Measurements from ENCODE around the gene IGSF23. TPM values are rescaled to one million over a fixed set of nuclear protein-coding genes. Genes with fewer than 3 reads are reported as not detected.

The IGSF23 gene
- total and polyA plus RNA-seq, 2 of the 13 experiments (the other 11 are each of a cell fraction or from before 2014, with no cell fraction given), result 2.3 to 8.8 TPM

DNA sequence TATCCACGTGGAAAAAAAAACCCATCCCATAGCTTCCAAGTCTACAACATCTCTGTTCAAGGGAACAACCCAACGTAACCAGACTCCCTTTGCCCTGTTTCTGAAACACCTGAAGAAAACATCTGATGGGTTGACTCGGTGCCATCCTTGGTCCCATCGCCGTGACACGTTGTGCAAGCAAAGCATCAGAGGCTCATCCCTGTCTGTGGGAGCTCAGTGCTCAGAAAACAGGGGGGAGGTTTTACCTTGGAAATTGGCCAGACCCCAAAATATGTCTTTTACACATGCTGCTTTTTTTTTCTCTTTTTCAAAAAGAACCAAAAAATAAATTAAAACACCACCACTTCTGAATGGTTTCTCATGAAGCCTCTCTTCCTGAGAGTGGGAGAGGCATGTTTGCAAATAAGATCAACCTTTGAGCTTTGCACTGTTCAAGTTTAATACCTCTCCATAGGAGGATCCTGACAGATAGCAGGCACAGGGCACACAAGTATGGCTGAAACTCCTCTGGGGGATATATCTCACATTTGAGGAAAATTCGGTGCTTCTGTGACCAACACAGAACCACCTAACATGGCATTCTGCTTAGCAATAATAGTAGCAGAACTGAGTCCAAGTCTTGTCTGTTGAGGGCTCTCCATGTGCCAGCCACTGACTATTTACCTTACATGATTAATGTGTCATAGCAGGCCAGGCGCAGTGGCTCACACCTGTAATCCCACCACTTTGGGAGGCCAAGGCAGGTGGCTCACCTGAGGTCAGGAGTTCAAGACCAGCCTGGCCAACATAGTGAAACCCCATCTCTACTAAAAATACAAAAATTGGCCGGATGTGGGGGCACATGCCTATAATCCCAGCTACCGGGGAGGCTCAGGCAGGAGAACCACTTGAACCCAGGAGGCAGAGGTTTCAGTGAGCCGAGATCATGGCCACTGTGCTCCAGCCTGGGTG, 23.4 kb downstream of the IGSF23 start (continued):
- TF ChIP-seq, protein P1, sequence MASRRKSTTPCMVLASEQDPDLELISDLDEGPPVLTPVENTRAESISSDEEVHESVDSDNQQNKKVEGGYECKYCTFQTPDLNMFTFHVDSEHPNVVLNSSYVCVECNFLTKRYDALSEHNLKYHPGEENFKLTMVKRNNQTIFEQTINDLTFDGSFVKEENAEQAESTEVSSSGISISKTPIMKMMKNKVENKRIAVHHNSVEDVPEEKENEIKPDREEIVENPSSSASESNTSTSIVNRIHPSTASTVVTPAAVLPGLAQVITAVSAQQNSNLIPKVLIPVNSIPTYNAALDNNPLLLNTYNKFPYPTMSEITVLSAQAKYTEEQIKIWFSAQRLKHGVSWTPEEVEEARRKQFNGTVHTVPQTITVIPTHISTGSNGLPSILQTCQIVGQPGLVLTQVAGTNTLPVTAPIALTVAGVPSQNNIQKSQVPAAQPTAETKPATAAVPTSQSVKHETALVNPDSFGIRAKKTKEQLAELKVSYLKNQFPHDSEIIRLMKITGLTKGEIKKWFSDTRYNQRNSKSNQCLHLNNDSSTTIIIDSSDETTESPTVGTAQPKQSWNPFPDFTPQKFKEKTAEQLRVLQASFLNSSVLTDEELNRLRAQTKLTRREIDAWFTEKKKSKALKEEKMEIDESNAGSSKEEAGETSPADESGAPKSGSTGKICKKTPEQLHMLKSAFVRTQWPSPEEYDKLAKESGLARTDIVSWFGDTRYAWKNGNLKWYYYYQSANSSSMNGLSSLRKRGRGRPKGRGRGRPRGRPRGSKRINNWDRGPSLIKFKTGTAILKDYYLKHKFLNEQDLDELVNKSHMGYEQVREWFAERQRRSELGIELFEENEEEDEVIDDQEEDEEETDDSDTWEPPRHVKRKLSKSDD (CRISPR knock-in tag; IDR thresholded peaks at IDR 0.05; ENCODE audit: low read depth), result no peak
- TF ChIP-seq, protein P2, sequence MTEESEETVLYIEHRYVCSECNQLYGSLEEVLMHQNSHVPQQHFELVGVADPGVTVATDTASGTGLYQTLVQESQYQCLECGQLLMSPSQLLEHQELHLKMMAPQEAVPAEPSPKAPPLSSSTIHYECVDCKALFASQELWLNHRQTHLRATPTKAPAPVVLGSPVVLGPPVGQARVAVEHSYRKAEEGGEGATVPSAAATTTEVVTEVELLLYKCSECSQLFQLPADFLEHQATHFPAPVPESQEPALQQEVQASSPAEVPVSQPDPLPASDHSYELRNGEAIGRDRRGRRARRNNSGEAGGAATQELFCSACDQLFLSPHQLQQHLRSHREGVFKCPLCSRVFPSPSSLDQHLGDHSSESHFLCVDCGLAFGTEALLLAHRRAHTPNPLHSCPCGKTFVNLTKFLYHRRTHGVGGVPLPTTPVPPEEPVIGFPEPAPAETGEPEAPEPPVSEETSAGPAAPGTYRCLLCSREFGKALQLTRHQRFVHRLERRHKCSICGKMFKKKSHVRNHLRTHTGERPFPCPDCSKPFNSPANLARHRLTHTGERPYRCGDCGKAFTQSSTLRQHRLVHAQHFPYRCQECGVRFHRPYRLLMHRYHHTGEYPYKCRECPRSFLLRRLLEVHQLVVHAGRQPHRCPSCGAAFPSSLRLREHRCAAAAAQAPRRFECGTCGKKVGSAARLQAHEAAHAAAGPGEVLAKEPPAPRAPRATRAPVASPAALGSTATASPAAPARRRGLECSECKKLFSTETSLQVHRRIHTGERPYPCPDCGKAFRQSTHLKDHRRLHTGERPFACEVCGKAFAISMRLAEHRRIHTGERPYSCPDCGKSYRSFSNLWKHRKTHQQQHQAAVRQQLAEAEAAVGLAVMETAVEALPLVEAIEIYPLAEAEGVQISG (CRISPR knock-in tag; IDR thresholded peaks at IDR 0.05), result peak; percentile 12; the same call in 1 of the 2 replicates
- no peak for TF ChIP-seq FOXA1 (IDR thresholded peaks at IDR 0.05)
- TF ChIP-seq FOXA1 (CRISPR knock-in tag; IDR thresholded peaks at IDR 0.05), result peak; percentile 29; the same call in 1 of the 2 replicates
- peak; percentile 20 for TF ChIP-seq YY1 (IDR thresholded peaks at IDR 0.05; ENCODE audit: insufficient read depth, insufficient replicate concordance, low read depth, low read length)
- TF ChIP-seq MTA1 (CRISPR knock-in tag; IDR thresholded peaks at IDR 0.05; ENCODE audit: borderline replicate concordance), result no peak
- peak; percentile 47; the same call in 1 of the 2 replicates for TF ChIP-seq TBX2 (CRISPR knock-in tag; IDR thresholded peaks at IDR 0.05; ENCODE audit: borderline replicate concordance)
- TF ChIP-seq, protein P3, sequence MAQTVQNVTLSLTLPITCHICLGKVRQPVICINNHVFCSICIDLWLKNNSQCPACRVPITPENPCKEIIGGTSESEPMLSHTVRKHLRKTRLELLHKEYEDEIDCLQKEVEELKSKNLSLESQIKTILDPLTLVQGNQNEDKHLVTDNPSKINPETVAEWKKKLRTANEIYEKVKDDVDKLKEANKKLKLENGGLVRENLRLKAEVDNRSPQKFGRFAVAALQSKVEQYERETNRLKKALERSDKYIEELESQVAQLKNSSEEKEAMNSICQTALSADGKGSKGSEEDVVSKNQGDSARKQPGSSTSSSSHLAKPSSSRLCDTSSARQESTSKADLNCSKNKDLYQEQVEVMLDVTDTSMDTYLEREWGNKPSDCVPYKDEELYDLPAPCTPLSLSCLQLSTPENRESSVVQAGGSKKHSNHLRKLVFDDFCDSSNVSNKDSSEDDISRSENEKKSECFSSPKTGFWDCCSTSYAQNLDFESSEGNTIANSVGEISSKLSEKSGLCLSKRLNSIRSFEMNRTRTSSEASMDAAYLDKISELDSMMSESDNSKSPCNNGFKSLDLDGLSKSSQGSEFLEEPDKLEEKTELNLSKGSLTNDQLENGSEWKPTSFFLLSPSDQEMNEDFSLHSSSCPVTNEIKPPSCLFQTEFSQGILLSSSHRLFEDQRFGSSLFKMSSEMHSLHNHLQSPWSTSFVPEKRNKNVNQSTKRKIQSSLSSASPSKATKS (CRISPR knock-in tag; IDR thresholded peaks at IDR 0.05), result no peak
- no peak for TF ChIP-seq ZNF329 (CRISPR knock-in tag; IDR thresholded peaks at IDR 0.05; ENCODE audit: low read depth)
- TF ChIP-seq, protein P4, sequence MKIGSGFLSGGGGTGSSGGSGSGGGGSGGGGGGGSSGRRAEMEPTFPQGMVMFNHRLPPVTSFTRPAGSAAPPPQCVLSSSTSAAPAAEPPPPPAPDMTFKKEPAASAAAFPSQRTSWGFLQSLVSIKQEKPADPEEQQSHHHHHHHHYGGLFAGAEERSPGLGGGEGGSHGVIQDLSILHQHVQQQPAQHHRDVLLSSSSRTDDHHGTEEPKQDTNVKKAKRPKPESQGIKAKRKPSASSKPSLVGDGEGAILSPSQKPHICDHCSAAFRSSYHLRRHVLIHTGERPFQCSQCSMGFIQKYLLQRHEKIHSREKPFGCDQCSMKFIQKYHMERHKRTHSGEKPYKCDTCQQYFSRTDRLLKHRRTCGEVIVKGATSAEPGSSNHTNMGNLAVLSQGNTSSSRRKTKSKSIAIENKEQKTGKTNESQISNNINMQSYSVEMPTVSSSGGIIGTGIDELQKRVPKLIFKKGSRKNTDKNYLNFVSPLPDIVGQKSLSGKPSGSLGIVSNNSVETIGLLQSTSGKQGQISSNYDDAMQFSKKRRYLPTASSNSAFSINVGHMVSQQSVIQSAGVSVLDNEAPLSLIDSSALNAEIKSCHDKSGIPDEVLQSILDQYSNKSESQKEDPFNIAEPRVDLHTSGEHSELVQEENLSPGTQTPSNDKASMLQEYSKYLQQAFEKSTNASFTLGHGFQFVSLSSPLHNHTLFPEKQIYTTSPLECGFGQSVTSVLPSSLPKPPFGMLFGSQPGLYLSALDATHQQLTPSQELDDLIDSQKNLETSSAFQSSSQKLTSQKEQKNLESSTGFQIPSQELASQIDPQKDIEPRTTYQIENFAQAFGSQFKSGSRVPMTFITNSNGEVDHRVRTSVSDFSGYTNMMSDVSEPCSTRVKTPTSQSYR (CRISPR knock-in tag; IDR thresholded peaks at IDR 0.05; ENCODE audit: borderline replicate concordance), result no peak
- TF ChIP-seq, protein P5, sequence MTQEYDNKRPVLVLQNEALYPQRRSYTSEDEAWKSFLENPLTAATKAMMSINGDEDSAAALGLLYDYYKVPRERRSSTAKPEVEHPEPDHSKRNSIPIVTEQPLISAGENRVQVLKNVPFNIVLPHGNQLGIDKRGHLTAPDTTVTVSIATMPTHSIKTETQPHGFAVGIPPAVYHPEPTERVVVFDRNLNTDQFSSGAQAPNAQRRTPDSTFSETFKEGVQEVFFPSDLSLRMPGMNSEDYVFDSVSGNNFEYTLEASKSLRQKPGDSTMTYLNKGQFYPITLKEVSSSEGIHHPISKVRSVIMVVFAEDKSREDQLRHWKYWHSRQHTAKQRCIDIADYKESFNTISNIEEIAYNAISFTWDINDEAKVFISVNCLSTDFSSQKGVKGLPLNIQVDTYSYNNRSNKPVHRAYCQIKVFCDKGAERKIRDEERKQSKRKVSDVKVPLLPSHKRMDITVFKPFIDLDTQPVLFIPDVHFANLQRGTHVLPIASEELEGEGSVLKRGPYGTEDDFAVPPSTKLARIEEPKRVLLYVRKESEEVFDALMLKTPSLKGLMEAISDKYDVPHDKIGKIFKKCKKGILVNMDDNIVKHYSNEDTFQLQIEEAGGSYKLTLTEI (CRISPR knock-in tag; conservative IDR thresholded peaks at IDR 0.05), result no peak
- no peak for TF ChIP-seq YEATS2 (CRISPR knock-in tag; IDR thresholded peaks at IDR 0.05; ENCODE audit: borderline replicate concordance)
- TF ChIP-seq ZNF205 (CRISPR knock-in tag; IDR thresholded peaks at IDR 0.05), result no peak
- TF ChIP-seq TRIM24 (CRISPR knock-in tag; IDR thresholded peaks at IDR 0.05), result no peak
- TF ChIP-seq ARID2 (CRISPR knock-in tag; IDR thresholded peaks at IDR 0.05; ENCODE audit: borderline replicate concordance), result no peak
